Gastrocnemius medialis (tissue), 4 donors: ENCODE results near the gene C3orf22.

ENCODE experiments used
- POLR2A ChIP-seq, 2 donors: fragments of 450-650 bp; IDR thresholded peaks; one replicate each; pipeline ENCODE4 v1.6.1; 2017; ENCODE audit warnings: antibody characterized with exemption in 2 of 2, mild to moderate bottlenecking in 2 of 2, moderate library complexity in 2 of 2
- TF ChIP-seq, protein P1 (sequence below), 5 experiments: fragments of 450-650 bp in 3 of 5; fragments of 200-600 bp in 2 of 5; sonication (generic) in 2 of 5; IDR thresholded peaks in 4 of 5; conservative IDR thresholded peaks in 1 of 5; 1 replicate in 4 of 5; 2 replicates in 1 of 5; pipeline ENCODE4 v1.5.1; 2016 to 2019; ENCODE audit warnings: antibody characterized with exemption in 5 of 5, mild to moderate bottlenecking in 3 of 5, moderate library complexity in 3 of 5

DNA sequence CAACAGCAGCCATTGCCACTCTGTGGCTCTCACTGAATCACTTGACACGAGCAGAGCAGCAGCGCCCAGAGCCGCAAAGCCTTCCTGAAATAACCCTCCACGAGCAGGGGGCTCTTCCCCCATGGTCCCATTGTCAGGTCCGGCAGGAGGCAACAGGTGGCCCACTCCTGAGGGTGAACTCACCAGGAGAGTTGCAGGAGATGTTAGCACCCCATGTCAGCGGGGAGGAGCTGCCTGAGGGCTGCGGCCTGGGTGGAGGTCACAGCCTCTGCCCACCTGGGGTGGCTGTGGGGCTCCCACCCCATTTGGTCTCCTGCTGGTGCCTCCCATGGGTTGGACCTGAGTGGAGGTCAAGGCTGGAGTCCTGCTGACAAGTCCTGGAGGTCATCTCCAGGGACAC is 12.3 kb upstream of the C3orf22 start:
- TF ChIP-seq POLR2A (IDR thresholded peaks at IDR 0.05) = no peak
- TF ChIP-seq, protein P1, sequence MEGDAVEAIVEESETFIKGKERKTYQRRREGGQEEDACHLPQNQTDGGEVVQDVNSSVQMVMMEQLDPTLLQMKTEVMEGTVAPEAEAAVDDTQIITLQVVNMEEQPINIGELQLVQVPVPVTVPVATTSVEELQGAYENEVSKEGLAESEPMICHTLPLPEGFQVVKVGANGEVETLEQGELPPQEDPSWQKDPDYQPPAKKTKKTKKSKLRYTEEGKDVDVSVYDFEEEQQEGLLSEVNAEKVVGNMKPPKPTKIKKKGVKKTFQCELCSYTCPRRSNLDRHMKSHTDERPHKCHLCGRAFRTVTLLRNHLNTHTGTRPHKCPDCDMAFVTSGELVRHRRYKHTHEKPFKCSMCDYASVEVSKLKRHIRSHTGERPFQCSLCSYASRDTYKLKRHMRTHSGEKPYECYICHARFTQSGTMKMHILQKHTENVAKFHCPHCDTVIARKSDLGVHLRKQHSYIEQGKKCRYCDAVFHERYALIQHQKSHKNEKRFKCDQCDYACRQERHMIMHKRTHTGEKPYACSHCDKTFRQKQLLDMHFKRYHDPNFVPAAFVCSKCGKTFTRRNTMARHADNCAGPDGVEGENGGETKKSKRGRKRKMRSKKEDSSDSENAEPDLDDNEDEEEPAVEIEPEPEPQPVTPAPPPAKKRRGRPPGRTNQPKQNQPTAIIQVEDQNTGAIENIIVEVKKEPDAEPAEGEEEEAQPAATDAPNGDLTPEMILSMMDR (IDR thresholded peaks at IDR 0.05 in 4 of 5, conservative IDR thresholded peaks at IDR 0.05 in 1 of 5) = no peak
